Choroid plexus epithelial cell (primary cell): ENCODE results near the gene PPFIBP2.
A peak's percentile ranks its signal among the peaks of the same experiment; 100 is the strongest.
"Not testable (repeated sequence)": the region's sequence is repeated elsewhere in the genome, so short reads cannot be mapped to it uniquely, and the experiment has no call there.

Experiments
- DNase-seq: peaks from one replicate; pipeline ENCODE4 v3.0.0-alpha.2; 2010; ENCODE audit warnings: low read depth
- H3K4me3 ChIP-seq: 2 replicates; pipeline ENCODE4 v1.5.1; 2011; ENCODE audit warnings: low read depth, mild to moderate bottlenecking, control low read depth, low read length, moderate library complexity
- TF ChIP-seq, protein P1 (sequence below): conservative IDR thresholded peaks from 2 replicates; pipeline ENCODE4 v1.5.1; 2011; ENCODE audit warnings: low read depth, mild to moderate bottlenecking, control low read depth, inconsistent platforms, low read length, moderate library complexity

Gene PPFIBP2

GRCh38 chr11:7508087-7508486 is 5.7 kb upstream of the PPFIBP2 start:
- H3K4me3 ChIP-seq = no peak overlapping the region
- DNase-seq = no peak
- TF ChIP-seq, protein P1, sequence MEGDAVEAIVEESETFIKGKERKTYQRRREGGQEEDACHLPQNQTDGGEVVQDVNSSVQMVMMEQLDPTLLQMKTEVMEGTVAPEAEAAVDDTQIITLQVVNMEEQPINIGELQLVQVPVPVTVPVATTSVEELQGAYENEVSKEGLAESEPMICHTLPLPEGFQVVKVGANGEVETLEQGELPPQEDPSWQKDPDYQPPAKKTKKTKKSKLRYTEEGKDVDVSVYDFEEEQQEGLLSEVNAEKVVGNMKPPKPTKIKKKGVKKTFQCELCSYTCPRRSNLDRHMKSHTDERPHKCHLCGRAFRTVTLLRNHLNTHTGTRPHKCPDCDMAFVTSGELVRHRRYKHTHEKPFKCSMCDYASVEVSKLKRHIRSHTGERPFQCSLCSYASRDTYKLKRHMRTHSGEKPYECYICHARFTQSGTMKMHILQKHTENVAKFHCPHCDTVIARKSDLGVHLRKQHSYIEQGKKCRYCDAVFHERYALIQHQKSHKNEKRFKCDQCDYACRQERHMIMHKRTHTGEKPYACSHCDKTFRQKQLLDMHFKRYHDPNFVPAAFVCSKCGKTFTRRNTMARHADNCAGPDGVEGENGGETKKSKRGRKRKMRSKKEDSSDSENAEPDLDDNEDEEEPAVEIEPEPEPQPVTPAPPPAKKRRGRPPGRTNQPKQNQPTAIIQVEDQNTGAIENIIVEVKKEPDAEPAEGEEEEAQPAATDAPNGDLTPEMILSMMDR = no peak

GRCh38 chr11:7509966-7510365 is 3.8 kb upstream of the PPFIBP2 start:
- no peak for DNase-seq
- TF ChIP-seq, protein P1 = no peak
- no peak overlapping the region for H3K4me3 ChIP-seq

- H3K4me3 ChIP-seq = no peak overlapping the region
- DNase-seq = no peak
- TF ChIP-seq, protein P1 = no peak
Observed at GRCh38 chr11:7511401-7511800, 2.4 kb upstream of the PPFIBP2 start.

DNA sequence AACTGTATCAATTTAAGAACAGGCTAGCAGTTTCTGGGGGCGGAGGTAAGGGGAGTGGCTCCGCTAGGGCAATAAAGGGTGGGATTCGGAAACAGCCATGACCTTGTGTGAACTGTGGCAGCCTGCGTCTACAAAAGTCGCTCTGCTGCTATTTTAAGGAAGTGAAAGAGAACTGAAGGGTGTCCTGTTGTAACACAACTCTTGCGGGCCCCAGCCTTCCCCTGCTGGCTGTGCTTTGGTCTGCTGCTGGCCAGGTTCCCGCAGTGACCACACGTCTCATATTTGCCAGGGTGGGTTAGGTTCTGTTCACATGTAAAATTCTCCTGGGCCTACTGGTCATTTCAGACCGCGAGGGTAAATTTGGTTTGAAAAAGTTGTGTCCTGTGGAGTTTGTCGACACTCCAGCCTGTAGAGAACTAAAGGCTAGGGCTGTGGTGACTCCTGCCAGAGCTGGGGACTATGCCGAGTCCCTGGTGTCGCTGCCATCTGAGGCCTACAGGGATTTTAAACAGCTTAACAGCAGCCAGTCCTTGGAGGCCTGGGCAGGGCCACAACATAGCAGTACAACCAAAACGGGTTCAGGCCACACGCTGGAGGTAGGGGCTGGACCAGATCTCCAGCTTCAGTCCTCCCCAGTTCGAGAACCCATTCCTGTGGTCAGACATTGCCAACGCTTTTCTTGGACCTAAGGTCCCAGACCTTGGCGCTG is 1.1 kb upstream of the PPFIBP2 start:
- DNase-seq = peak; percentile 69
- TF ChIP-seq, protein P1 = peak; percentile 14
- H3K4me3 ChIP-seq = peak overlapping the region; percentile 64

DNA sequence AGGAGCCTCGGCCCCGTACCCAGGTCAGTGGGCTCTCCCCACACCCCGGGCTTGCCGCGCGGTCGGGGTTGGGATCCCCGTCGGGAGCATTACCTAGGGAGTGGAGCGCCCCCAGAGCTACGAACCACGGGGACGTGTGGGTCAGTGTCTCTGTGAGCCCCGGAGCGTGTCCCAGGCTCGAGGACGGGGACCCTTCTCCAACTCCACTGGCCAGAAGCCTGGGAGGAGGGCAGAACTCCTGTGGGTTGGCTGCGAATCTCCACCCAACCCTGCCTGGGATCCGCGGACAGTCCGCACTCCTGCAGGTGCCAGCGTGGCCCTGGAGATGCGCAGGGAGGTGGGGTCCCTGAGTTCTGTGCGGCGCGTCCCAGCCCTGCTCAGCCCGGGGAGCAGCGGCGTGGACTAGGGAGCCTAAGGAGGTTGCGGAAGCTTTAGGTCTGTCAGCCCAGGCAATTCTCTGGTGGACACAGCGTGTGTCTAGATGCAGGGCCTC is 346 bp downstream of the PPFIBP2 start:
- DNase-seq = no peak
- peak overlapping the region; percentile 64 for H3K4me3 ChIP-seq
- TF ChIP-seq, protein P1 = no peak

GRCh38 chr11:7515447-7515886 is 1.7 kb downstream of the PPFIBP2 start:
- no peak overlapping the region for H3K4me3 ChIP-seq
- DNase-seq = no peak
- TF ChIP-seq, protein P1 = no peak

DNA sequence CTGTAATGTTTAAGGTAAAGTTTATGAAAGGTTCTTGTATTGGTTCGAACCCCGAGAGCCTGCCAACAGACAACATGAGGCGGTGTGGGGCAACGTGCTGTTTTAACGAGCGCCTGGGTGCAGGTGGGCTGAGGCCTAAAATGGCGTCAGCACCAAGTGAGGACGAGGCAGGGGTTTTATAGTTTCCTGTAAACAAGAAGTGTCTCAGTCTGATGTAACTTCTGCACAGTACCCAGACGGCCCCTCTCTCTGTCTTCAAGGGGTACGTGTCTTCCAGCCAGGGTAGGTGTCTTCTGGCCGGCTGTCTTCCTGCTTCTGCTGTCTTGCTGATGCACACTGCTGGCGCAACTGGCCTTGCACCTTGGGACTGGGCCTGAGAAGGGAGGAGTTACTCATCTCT is 2.7 kb downstream of the PPFIBP2 start:
- no peak for DNase-seq
- no peak overlapping the region for H3K4me3 ChIP-seq
- TF ChIP-seq, protein P1 = no peak

GRCh38 chr11:7517743-7518142 is 3.9 kb downstream of the PPFIBP2 start:
- DNase-seq, H3K4me3 ChIP-seq: not testable (repeated sequence)
